MM.1S (cell line): Measurements from ENCODE around the gene SEZ6L.

Experiments
- DNase-seq: peaks from one replicate; pipeline ENCODE4 v3.0.0-alpha.2; 2015
- H2AFZ ChIP-seq: fragments of 300-600 bp; sonication (generic); 2 replicates; pipeline ENCODE4 v1.6.0; 2016; ENCODE audit warnings: antibody characterized with exemption, low read length
- H3F3A ChIP-seq: fragments of 300-600 bp; sonication (generic); 2 replicates; pipeline ENCODE4 v1.6.1; 2016; ENCODE audit warnings: mild to moderate bottlenecking, antibody characterized with exemption, low read length, moderate library complexity, mixed read lengths; ENCODE audit not compliant: insufficient read depth
- H3K27ac ChIP-seq: fragments of 300-600 bp; sonication (generic); 2 replicates; pipeline ENCODE4 v1.5.1; 2016; ENCODE audit warnings: mild to moderate bottlenecking, low read length
- H3K27me3 ChIP-seq: fragments of 300-600 bp; sonication (generic); replicated peaks from 2 replicates; pipeline ENCODE4 v1.6.0; 2016; ENCODE audit warnings: low read length; ENCODE audit not compliant: insufficient read depth
- H3K36me3 ChIP-seq: fragments of 300-600 bp; sonication (generic); replicated peaks from 2 replicates; pipeline ENCODE4 v1.6.1; 2016; ENCODE audit warnings: mild to moderate bottlenecking, low read length, mixed read lengths; ENCODE audit not compliant: insufficient read depth
- H3K4me1 ChIP-seq: fragments of 300-600 bp; sonication (generic); 2 replicates; pipeline ENCODE4 v1.6.1; 2016; ENCODE audit warnings: low read length, mixed read lengths
- H3K4me2 ChIP-seq: fragments of 300-600 bp; sonication (generic); 2 replicates; pipeline ENCODE4 v1.6.0; 2016; ENCODE audit warnings: low read depth, low read length
- H3K4me3 ChIP-seq: fragments of 300-600 bp; sonication (generic); 2 replicates; pipeline ENCODE4 v1.5.1; 2016; ENCODE audit warnings: low read length, mixed read lengths
- H3K79me2 ChIP-seq: fragments of 300-600 bp; sonication (generic); 2 replicates; pipeline ENCODE4 v1.6.1; 2016; ENCODE audit warnings: mixed run types, low read length, mixed read lengths
- H3K9ac ChIP-seq: fragments of 300-600 bp; sonication (generic); 2 replicates; pipeline ENCODE4 v1.6.1; 2016; ENCODE audit warnings: low read length, mixed read lengths
- H3K9me2 ChIP-seq: fragments of 300-600 bp; sonication (generic); replicated peaks from 2 replicates; pipeline ENCODE4 v1.6.1; 2016; ENCODE audit warnings: mild to moderate bottlenecking, low read length, mixed read lengths; ENCODE audit not compliant: insufficient read depth
- H3K9me3 ChIP-seq: fragments of 300-600 bp; sonication (generic); replicated peaks from 2 replicates; pipeline ENCODE4 v1.6.1; 2016; ENCODE audit warnings: mild to moderate bottlenecking, low read length, mixed read lengths; ENCODE audit not compliant: insufficient read depth
- H4K20me1 ChIP-seq: fragments of 300-600 bp; sonication (generic); 2 replicates; pipeline ENCODE4 v1.6.1; 2016; ENCODE audit warnings: mild to moderate bottlenecking, low read length, moderate library complexity, mixed read lengths; ENCODE audit not compliant: insufficient read depth
- EZH2 ChIP-seq: fragments of 300-600 bp; sonication (generic); optimal IDR thresholded peaks from 2 replicates; pipeline ENCODE3; 2017; ENCODE audit warnings: low read depth, mild to moderate bottlenecking, antibody characterized with exemption, low read length, mixed read lengths
- EZH2phosphoT487 ChIP-seq: fragments of 300-600 bp; sonication (generic); IDR thresholded peaks from 2 replicates; pipeline ENCODE4 v1.6.1; 2018; ENCODE audit warnings: antibody characterized with exemption, low read length
- TF ChIP-seq, protein P1 (sequence below): fragments of 300-600 bp; sonication (generic); IDR thresholded peaks from 2 replicates; pipeline ENCODE4 v1.5.1; 2016; ENCODE audit warnings: antibody characterized with exemption, low read length, mixed read lengths

The SEZ6L gene

DNA sequence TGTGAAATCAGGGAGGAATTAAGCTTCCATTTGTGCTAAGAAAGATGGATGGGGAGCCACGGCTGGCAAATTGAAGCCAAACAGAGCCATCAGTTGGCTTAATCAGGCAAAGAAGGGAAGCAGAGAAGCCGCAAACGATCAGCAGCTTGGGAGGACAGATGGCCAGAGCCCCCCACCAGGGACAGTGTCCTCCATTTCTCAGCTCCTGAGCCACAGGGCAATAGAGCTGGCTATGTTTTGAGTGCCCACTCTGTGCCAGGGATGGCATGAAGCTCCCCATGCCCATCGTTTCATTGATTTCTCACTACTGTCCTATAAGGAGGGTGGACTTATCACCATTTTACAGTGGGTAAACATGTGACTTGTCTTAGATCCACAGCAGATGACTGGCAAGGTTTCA lies 133.5 kb downstream of the SEZ6L start:
- Histone ChIP-seq H3K4me3 (no peak overlapping the region), H3K4me2 (no peak overlapping the region), H4K20me1 (no peaks in the 10 kb centered on the region), H2AFZ (no peak overlapping the region), H3K9ac (no peak overlapping the region), H3K27ac (no peak overlapping the region), H3K27me3 (peaks cover 69% of the 10 kb centered on the region), H3K79me2 (no peaks in the 10 kb centered on the region), H3K4me1 (no peaks in the 10 kb centered on the region), H3K9me3 (no peaks in the 10 kb centered on the region), H3F3A (no peaks in the 10 kb centered on the region), H3K36me3 (no peaks in the 10 kb centered on the region), H3K9me2 (no peaks in the 10 kb centered on the region)
- DNase-seq: no peak
- TF ChIP-seq, protein P1, sequence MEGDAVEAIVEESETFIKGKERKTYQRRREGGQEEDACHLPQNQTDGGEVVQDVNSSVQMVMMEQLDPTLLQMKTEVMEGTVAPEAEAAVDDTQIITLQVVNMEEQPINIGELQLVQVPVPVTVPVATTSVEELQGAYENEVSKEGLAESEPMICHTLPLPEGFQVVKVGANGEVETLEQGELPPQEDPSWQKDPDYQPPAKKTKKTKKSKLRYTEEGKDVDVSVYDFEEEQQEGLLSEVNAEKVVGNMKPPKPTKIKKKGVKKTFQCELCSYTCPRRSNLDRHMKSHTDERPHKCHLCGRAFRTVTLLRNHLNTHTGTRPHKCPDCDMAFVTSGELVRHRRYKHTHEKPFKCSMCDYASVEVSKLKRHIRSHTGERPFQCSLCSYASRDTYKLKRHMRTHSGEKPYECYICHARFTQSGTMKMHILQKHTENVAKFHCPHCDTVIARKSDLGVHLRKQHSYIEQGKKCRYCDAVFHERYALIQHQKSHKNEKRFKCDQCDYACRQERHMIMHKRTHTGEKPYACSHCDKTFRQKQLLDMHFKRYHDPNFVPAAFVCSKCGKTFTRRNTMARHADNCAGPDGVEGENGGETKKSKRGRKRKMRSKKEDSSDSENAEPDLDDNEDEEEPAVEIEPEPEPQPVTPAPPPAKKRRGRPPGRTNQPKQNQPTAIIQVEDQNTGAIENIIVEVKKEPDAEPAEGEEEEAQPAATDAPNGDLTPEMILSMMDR: no peak
- TF ChIP-seq EZH2phosphoT487: no peak

DNA sequence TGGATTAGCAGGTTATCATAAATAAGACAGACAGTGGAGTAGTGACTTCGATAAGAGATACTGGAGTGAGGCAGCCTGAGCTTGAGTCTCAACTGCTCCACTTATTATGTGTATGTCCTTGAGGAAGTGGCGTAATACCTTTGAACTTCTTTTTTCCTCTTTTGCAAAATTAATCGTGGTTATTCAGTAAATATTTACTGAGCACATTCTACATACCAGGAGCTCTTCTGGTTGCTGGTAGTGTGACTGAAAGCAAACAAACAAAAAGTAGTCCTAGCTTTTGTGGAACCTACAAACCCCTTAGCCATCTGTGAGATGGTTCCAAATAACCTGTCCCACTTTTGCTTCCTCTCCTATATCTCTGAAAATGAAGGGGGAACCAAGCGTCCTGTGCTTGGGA lies 134.2 kb downstream of the SEZ6L start:
- no peak overlapping the region for H3K9ac ChIP-seq
- H3K27ac ChIP-seq: no peak overlapping the region
- no peak for DNase-seq
- no peaks in the 10 kb centered on the region for H3K9me3 ChIP-seq
- H3K27me3 ChIP-seq: peaks cover 73% of the 10 kb centered on the region
- H3K4me2 ChIP-seq: no peak overlapping the region
- no peaks in the 10 kb centered on the region for H3K79me2 ChIP-seq
- TF ChIP-seq EZH2phosphoT487 (no peak), EZH2 (no peak)
- TF ChIP-seq, protein P1: no peak
- H3K4me1 ChIP-seq: no peaks in the 10 kb centered on the region
- H3K9me2 ChIP-seq: no peaks in the 10 kb centered on the region
- H3F3A ChIP-seq: no peaks in the 10 kb centered on the region
- H4K20me1 ChIP-seq: no peaks in the 10 kb centered on the region
- H3K4me3 ChIP-seq: no peak overlapping the region
- H3K36me3 ChIP-seq: no peaks in the 10 kb centered on the region
- H2AFZ ChIP-seq: no peak overlapping the region

DNA sequence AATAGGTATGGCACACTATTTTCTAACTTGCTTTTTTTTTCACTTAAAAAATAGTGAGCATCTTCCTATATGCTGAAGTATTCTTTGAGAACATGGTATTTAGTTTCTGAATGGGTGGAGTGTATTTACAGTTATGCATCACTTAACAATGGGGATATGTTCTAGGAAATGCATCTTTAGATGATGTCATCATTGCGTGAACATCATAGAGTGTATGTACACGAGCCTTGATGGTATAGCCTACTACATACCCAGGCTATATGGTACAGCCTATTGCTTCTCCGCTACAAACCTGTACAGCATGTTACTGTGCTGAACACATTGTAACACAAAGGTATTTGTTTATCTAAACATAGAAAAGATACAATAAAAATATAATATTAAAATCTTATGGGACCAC lies 135.5 kb downstream of the SEZ6L start:
- H3K4me2 ChIP-seq: no peak overlapping the region
- no peak overlapping the region for H3K4me3 ChIP-seq
- no peak for DNase-seq
- TF ChIP-seq, protein P1: no peak
- TF ChIP-seq EZH2phosphoT487: no peak
- TF ChIP-seq EZH2: no peak
- H4K20me1 ChIP-seq: no peaks in the 10 kb centered on the region
- no peaks in the 10 kb centered on the region for H3K79me2 ChIP-seq
- H3K9me2 ChIP-seq: no peaks in the 10 kb centered on the region
- H3K36me3 ChIP-seq: no peaks in the 10 kb centered on the region
- no peak overlapping the region for H2AFZ ChIP-seq
- no peaks in the 10 kb centered on the region for H3K9me3 ChIP-seq
- H3F3A ChIP-seq: no peaks in the 10 kb centered on the region
- peaks cover 67% of the 10 kb centered on the region for H3K27me3 ChIP-seq
- H3K27ac ChIP-seq: no peak overlapping the region
- H3K9ac ChIP-seq: no peak overlapping the region
- H3K4me1 ChIP-seq: no peaks in the 10 kb centered on the region
